ENCODE measurements around the gene TMEM132A. TPM values are rescaled to one million over a fixed set of nuclear protein-coding genes. Genes with fewer than 3 reads are reported as not detected.
A peak's percentile ranks its signal among the peaks of the same experiment; 100 is the strongest.
"Not testable (repeated sequence)": the region's sequence is repeated elsewhere in the genome, so short reads cannot be mapped to it uniquely, and the experiment has no call there.

Gene TMEM132A
- total RNA-seq, 1 donor from 2014 or later: 39.9 TPM

- no peak for DNase-seq (ENCODE audit: low read depth in 2 of 2)
Observed at GRCh38 chr11:60905047-60905446, 19.2 kb upstream of the TMEM132A start.

- DNase-seq (ENCODE audit: low read depth in 2 of 2): peak in 1 of 2 donors; percentile 62
Observed at GRCh38 chr11:60905551-60906113, 18.6 kb upstream of the TMEM132A start.

GRCh38 chr11:60906132-60906972 lies 17.9 kb upstream of the TMEM132A start, which contains the start of gene PRPF19:
Gene PRPF19 (minus strand): TSS chr11:60906585. CDS start chr11:60906382, 203 bp downstream.
- DNase-seq (ENCODE audit: low read depth in 2 of 2): peak; percentile 95 to 98

- no peak for DNase-seq (ENCODE audit: low read depth in 2 of 2)
Observed at GRCh38 chr11:60908803-60909202, 15.5 kb upstream of the TMEM132A start.

GRCh38 chr11:60909680-60910280 lies 14.5 kb upstream of the TMEM132A start:
- not testable (repeated sequence) for DNase-seq (ENCODE audit: low read depth in 2 of 2)

GRCh38 chr11:60910281-60910687 lies 14.0 kb upstream of the TMEM132A start:
- DNase-seq (ENCODE audit: low read depth in 2 of 2): no peak

GRCh38 chr11:60910711-60911380 lies 13.4 kb upstream of the TMEM132A start:
- peak; percentile 53 to 84 for DNase-seq (ENCODE audit: low read depth in 2 of 2)

- DNase-seq (ENCODE audit: low read depth in 2 of 2): no peak
Observed at GRCh38 chr11:60912223-60912850, 11.9 kb upstream of the TMEM132A start.

GRCh38 chr11:60912851-60913528 lies 11.3 kb upstream of the TMEM132A start:
- DNase-seq (ENCODE audit: low read depth in 2 of 2): peak; percentile 62 to 71

- peak; percentile 96 to 97 for DNase-seq (ENCODE audit: low read depth in 2 of 2)
Observed at GRCh38 chr11:60913793-60914632, 10.2 kb upstream of the TMEM132A start, which contains the start of gene TMEM109. Gene TMEM109 (plus strand): TSS chr11:60914158. CDS start chr11:60919694, 5,536 bp downstream.

- DNase-seq (ENCODE audit: low read depth in 2 of 2): peak in 1 of 2 donors; percentile 49
Observed at GRCh38 chr11:60914633-60915247, 9.5 kb upstream of the TMEM132A start.

GRCh38 chr11:60915248-60915914 lies 8.9 kb upstream of the TMEM132A start:
- DNase-seq (ENCODE audit: low read depth in 2 of 2): peak in 1 of 2 donors; percentile 71

GRCh38 chr11:60916669-60917206 lies 7.5 kb upstream of the TMEM132A start:
- DNase-seq (ENCODE audit: low read depth in 2 of 2): no peak

- no peak for DNase-seq (ENCODE audit: low read depth in 2 of 2)
Observed at GRCh38 chr11:60917267-60917666, 7.0 kb upstream of the TMEM132A start.

- DNase-seq (ENCODE audit: low read depth in 2 of 2): no peak
Observed at GRCh38 chr11:60918251-60918938, 5.9 kb upstream of the TMEM132A start.

GRCh38 chr11:60918939-60919265 lies 5.4 kb upstream of the TMEM132A start:
- DNase-seq (ENCODE audit: low read depth in 2 of 2): no peak

- no peak for DNase-seq (ENCODE audit: low read depth in 2 of 2)
Observed at GRCh38 chr11:60919320-60919719, 4.9 kb upstream of the TMEM132A start.

GRCh38 chr11:60919956-60920355 lies 4.3 kb upstream of the TMEM132A start:
- no peak for DNase-seq (ENCODE audit: low read depth in 2 of 2)

Measured in dermis microvascular lymphatic vessel endothelial cell (primary cell).